Ovary (tissue), 9 donors: ENCODE results near the gene TANC1. TPM values are rescaled to one million over a fixed set of nuclear protein-coding genes. Genes with fewer than 3 reads are reported as not detected.

Experiments used
- DNase-seq, 5 donors: peaks; one replicate each; pipeline ENCODE4 v3.0.0-alpha.2; 2019 to 2020
- H3K27ac ChIP-seq, 2 donors: fragments of 200-600 bp; one replicate each; pipeline versions ENCODE4 v1.5.1 to v1.8.0; 2019 to 2022
- H3K27me3 ChIP-seq: fragments of 200-600 bp; one replicate; pipeline ENCODE4 v1.8.0; 2022
- H3K36me3 ChIP-seq: fragments of 200-600 bp; sonication (generic); one replicate; pipeline ENCODE4 v1.5.1; 2019
- H3K4me1 ChIP-seq: one replicate; pipeline ENCODE4 v1.8.1; 2013; ENCODE audit warnings: mild to moderate bottlenecking, moderate library complexity; ENCODE audit not compliant: insufficient read depth
- H3K4me3 ChIP-seq: fragments of 200-600 bp; sonication (generic); one replicate; pipeline ENCODE4 v1.5.1; 2017
- H3K9me3 ChIP-seq, 2 donors: fragments of 200-600 bp in 1 of 2; sonication (generic) in 1 of 2; one replicate each; pipeline versions ENCODE4 v1.5.1 to v1.8.1; 2013 to 2019; ENCODE audit warnings: mild to moderate bottlenecking in 1 of 2, moderate library complexity in 1 of 2
- EP300 ChIP-seq: sonication (generic); formaldehyde crosslinking; IDR thresholded peaks from one replicate; pipeline ENCODE4 v1.6.1; 2017; ENCODE audit warnings: antibody characterized with exemption
- POLR2A ChIP-seq: fragments of 450-650 bp; IDR thresholded peaks from one replicate; pipeline ENCODE4 v1.6.1; 2017; ENCODE audit warnings: antibody characterized with exemption, mild to moderate bottlenecking, moderate library complexity
- WGBS, 3 donors: extraction: QIAGEN DNeasy Blood & Tissue Kit in 1 of 3; methylation state at CpG; one replicate each; pipeline versions ENCODE4 v1.1.5 to v1.1.7; 2013 to 2017; 5-methylcytosine and 5-hydroxymethylcytosine counted together
- intact Hi-C, 4 donors: fragments of 100-400 bp; cut with DNase I; formaldehyde crosslinking; loops; one replicate each; pipeline versions ENCODE4 v1.11.0 to v1.15.1; 2022 to 2023
- polyA plus RNA-seq, 2 donors: library from polyadenylated mRNA; stranded (reverse); fragments of 200-250 nt in 1 of 2; fragments of 350-450 nt in 1 of 2; fragmentation: Illumina TruSeq in 1 of 2; extraction: RNeasy Lipid Tissue Mini Kit (QIAGEN cat#74804) in 1 of 2; gene quantifications; one replicate each; pipeline ENCODE4 v1.2.3, GENCODE V29; 2013 to 2014
- total RNA-seq, 7 donors: library from RNA; depleted of rRNA in 2 of 7; stranded (reverse); fragments of >200 nt in 2 of 7; fragmentation: NEBNext Ultra II Directional in 3 of 7; extraction: Animal tissue kit (Norgen Biotek cat#: 25700) in 3 of 7; gene quantifications; one replicate each; pipeline versions ENCODE4 v1.1.0 to v1.2.4, GENCODE V29; 2016 to 2023
- TF ChIP-seq, protein P1 (sequence below), 3 donors: fragments of 450-650 bp in 2 of 3; fragments of 200-600 bp in 1 of 3; IDR thresholded peaks; one replicate each; pipeline versions ENCODE4 v1.5.1 to v1.8.0; 2016 to 2022; ENCODE audit warnings: antibody characterized with exemption in 3 of 3, mild to moderate bottlenecking in 1 of 3
- donor health status: DM: no; HTN: no; CAD: no; lungs with moderate emphysema.
- donor health status: DM: no; HTN: no; CAD: no.
- donor health status: Bipolar disorder and iron deficiency.
- donor health status: DM: yes; HTN: yes; CAD: no.
- donor health status: DM: no; HTN: no; CAD: no.
- donor health status: DM: yes; HTN: yes; CAD: no.

Gene TANC1
- total and polyA plus RNA-seq, 9 donors, result 12.2 to 39.2 (median 25.8) TPM

GRCh38 chr2:159053161-159054031, 85.0 kb downstream of the TANC1 start:
- TF ChIP-seq, protein P1, sequence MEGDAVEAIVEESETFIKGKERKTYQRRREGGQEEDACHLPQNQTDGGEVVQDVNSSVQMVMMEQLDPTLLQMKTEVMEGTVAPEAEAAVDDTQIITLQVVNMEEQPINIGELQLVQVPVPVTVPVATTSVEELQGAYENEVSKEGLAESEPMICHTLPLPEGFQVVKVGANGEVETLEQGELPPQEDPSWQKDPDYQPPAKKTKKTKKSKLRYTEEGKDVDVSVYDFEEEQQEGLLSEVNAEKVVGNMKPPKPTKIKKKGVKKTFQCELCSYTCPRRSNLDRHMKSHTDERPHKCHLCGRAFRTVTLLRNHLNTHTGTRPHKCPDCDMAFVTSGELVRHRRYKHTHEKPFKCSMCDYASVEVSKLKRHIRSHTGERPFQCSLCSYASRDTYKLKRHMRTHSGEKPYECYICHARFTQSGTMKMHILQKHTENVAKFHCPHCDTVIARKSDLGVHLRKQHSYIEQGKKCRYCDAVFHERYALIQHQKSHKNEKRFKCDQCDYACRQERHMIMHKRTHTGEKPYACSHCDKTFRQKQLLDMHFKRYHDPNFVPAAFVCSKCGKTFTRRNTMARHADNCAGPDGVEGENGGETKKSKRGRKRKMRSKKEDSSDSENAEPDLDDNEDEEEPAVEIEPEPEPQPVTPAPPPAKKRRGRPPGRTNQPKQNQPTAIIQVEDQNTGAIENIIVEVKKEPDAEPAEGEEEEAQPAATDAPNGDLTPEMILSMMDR (IDR thresholded peaks at IDR 0.05), result no peak
- no peak for TF ChIP-seq EP300
- TF ChIP-seq POLR2A, result no peak
- Histone ChIP-seq H3K4me3 (no peak overlapping the region), H3K27ac (no peak overlapping the region), H3K9me3 (no peaks in the 10 kb centered on the region), H3K36me3 (no peaks in the 10 kb centered on the region), H3K27me3 (no peaks in the 10 kb centered on the region), H3K4me1 (peaks cover 7% of the 10 kb centered on the region)
- intact Hi-C loops, result no loop called here
- 69 to 78% (median 72%) methylated on average over 3 of the region's 3 CpGs for WGBS, 3 donors
- no peak for DNase-seq

DNA sequence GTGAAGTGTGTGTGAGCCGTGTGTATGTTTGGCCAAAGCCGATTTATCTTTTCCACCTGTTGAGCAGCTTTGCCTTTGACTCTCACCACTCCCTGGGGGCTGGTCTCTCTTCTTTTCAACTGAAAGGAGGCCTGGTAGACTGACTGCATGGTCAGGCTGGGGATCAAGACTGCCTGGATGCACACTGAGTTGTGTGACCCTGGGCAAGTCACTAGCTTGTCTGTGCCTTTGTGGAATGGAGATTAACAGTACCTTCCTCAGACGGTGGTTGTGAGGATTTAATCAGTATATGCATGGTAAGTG, 85.5 kb downstream of the TANC1 start:
- H3K4me3 ChIP-seq, result no peak overlapping the region
- no peaks in the 10 kb centered on the region for H3K27me3 ChIP-seq
- no peak overlapping the region for H3K27ac ChIP-seq
- DNase-seq, result no peak
- TF ChIP-seq EP300 (no peak), POLR2A (no peak)
- TF ChIP-seq, protein P1 (IDR thresholded peaks at IDR 0.05), result no peak
- 82 to 88% (median 83%) methylated on average over 3 of the region's 3 CpGs for WGBS, 3 donors
- peaks cover 7% of the 10 kb centered on the region for H3K4me1 ChIP-seq
- H3K36me3 ChIP-seq, result no peaks in the 10 kb centered on the region
- intact Hi-C loops, result no loop called here
- H3K9me3 ChIP-seq, result no peaks in the 10 kb centered on the region

GRCh38 chr2:159054985-159055384, 86.5 kb downstream of the TANC1 start:
- Histone ChIP-seq H3K9me3 (no peaks in the 10 kb centered on the region), H3K36me3 (no peaks in the 10 kb centered on the region), H3K27me3 (no peaks in the 10 kb centered on the region), H3K4me1 (peaks cover 7% of the 10 kb centered on the region), H3K4me3 (no peak overlapping the region), H3K27ac (no peak overlapping the region)
- intact Hi-C loops, result no loop called here
- DNase-seq, result no peak
- WGBS, 3 donors, result 92 to 95% (median 93%) methylated on average over 4 of the region's 4 CpGs
- TF ChIP-seq, protein P1 (IDR thresholded peaks at IDR 0.05), result no peak
- TF ChIP-seq EP300 (no peak), POLR2A (no peak)

DNA sequence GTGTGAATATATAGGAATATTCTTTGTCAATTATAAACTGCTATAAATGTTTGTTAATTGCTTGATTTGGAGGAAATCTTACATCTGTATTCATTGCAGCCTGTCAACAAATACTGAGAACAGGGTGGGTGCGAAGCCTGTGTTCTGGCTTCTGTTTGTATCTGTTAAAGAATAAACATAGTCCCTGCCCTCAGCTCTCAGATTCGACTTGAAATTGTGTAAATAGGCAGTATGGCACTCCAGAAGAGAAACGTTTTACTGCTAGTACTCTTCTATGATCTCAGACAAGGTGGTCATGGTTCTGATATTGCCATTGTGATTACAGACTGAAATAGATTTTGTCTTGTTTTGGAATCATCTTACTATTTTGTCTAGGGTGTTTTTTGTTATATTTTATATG, 92.1 kb downstream of the TANC1 start:
- DNase-seq, result no peak
- no peak overlapping the region for H3K27ac ChIP-seq
- H3K9me3 ChIP-seq, result no peaks in the 10 kb centered on the region
- no peaks in the 10 kb centered on the region for H3K27me3 ChIP-seq
- 46 to 67% (median 48%) methylated on average over 3 of the region's 3 CpGs for WGBS, 3 donors
- H3K4me3 ChIP-seq, result no peak overlapping the region
- intact Hi-C loops, result no loop called here
- TF ChIP-seq EP300 (no peak), POLR2A (no peak)
- TF ChIP-seq, protein P1 (IDR thresholded peaks at IDR 0.05), result no peak
- peaks cover 8% of the 10 kb centered on the region for H3K4me1 ChIP-seq
- no peaks in the 10 kb centered on the region for H3K36me3 ChIP-seq
